GM21447 (cell line): ENCODE measurements around the gene FXYD7.

Experiments
- ATAC-seq: cut with Tn5 transposase; IDR thresholded peaks from one replicate; pipeline ENCODE4 v1.9.1; 2021; ENCODE audit not compliant: unreplicated experiment

FXYD7 gene

GRCh38 chr19:35162471-35163326, 19.6 kb downstream of the FXYD7 start:
- no peak for ATAC-seq

GRCh38 chr19:35164418-35164817, 21.4 kb downstream of the FXYD7 start:
- ATAC-seq, result no peak

- no peak for ATAC-seq
These were observed 22.4 kb downstream of the FXYD7 start for GRCh38 chr19:35165200-35166058.

GRCh38 chr19:35166100-35167063, 23.3 kb downstream of the FXYD7 start:
- ATAC-seq, result no peak

- no peak for ATAC-seq
These were observed 24.4 kb downstream of the FXYD7 start for GRCh38 chr19:35167251-35168119.

- no peak for ATAC-seq
These were observed 25.1 kb downstream of the FXYD7 start for GRCh38 chr19:35168196-35168595.

- no peak for ATAC-seq
These were observed 26.4 kb downstream of the FXYD7 start for GRCh38 chr19:35169221-35169995.

- ATAC-seq, result no peak
These were observed 27.5 kb downstream of the FXYD7 start for GRCh38 chr19:35170359-35171061.

GRCh38 chr19:35171730-35172129, 28.7 kb downstream of the FXYD7 start:
- no peak for ATAC-seq

GRCh38 chr19:35174226-35174625, 31.2 kb downstream of the FXYD7 start:
- ATAC-seq, result no peak

GRCh38 chr19:35176181-35176570, 33.1 kb downstream of the FXYD7 start:
- no peak for ATAC-seq

GRCh38 chr19:35177377-35178274, 34.6 kb downstream of the FXYD7 start:
- no peak for ATAC-seq

- ATAC-seq, result no peak
These were observed 35.6 kb downstream of the FXYD7 start for GRCh38 chr19:35178701-35179100.

- ATAC-seq, result no peak
These were observed 36.8 kb downstream of the FXYD7 start for GRCh38 chr19:35179830-35180229.

GRCh38 chr19:35181387-35181786, 38.3 kb downstream of the FXYD7 start:
- no peak for ATAC-seq

- ATAC-seq, result no peak
These were observed 41.2 kb downstream of the FXYD7 start for GRCh38 chr19:35184267-35184666.

- no peak for ATAC-seq
These were observed 41.8 kb downstream of the FXYD7 start for GRCh38 chr19:35184884-35185283.
